Chondrocyte (in vitro differentiated cells): ENCODE data around the gene PLXNA4. TPM values are rescaled to one million over a fixed set of nuclear protein-coding genes. Genes with fewer than 3 reads are reported as not detected.

Experiments
- DNase-seq: peaks from one replicate; pipeline ENCODE4 v3.0.0; 2021; ENCODE audit warnings: mixed read lengths, low spot score
- H3K27ac Mint-ChIP-seq: one replicate; pipeline ENCODE4 v1.8.0; 2021; ENCODE audit warnings: mild to moderate bottlenecking, moderate library complexity, mixed read lengths; ENCODE audit not compliant: unreplicated experiment
- H3K27me3 Mint-ChIP-seq: 2 replicates; pipeline ENCODE4 v1.8.0; 2021; ENCODE audit warnings: low read depth, mixed read lengths
- H3K36me3 Mint-ChIP-seq: 2 replicates; pipeline ENCODE4 v1.8.0; 2021; ENCODE audit warnings: low read depth, mixed read lengths
- H3K4me1 Mint-ChIP-seq: 2 replicates; pipeline ENCODE4 v1.8.0; 2021; ENCODE audit warnings: low read depth, mild to moderate bottlenecking, mixed read lengths
- H3K4me3 Mint-ChIP-seq: one replicate; pipeline ENCODE4 v1.8.0; 2021; ENCODE audit warnings: mild to moderate bottlenecking, moderate library complexity, mixed read lengths; ENCODE audit not compliant: unreplicated experiment
- H3K9me3 Mint-ChIP-seq: 2 replicates; pipeline ENCODE4 v1.8.0; 2021; ENCODE audit warnings: low read depth, mixed read lengths
- CTCF ChIP-seq: fragments of 200-600 bp; sonication (generic); IDR thresholded peaks from 2 replicates; pipeline ENCODE4 v1.5.0; 2021; ENCODE audit warnings: antibody characterized with exemption, mild to moderate bottlenecking, moderate library complexity
- total RNA-seq: library from RNA; stranded (reverse); gene quantifications from 3 replicates; pipeline ENCODE4 v1.2.1, GENCODE V29; 2021

Gene PLXNA4
- total RNA-seq, 1 donor from 2014 or later = 11.3 TPM

GRCh38 chr7:132262160-132262470, 314.2 kb downstream of the PLXNA4 start:
- Mint-ChIP-seq H3K4me1 (peaks cover 5% of the 10 kb centered on the region), H3K36me3 (peaks cover 1% of the 10 kb centered on the region), H3K27me3 (no peaks in the 10 kb centered on the region), H3K4me3 (no peak overlapping the region), H3K27ac (no peak overlapping the region), H3K9me3 (no peaks in the 10 kb centered on the region)
- TF ChIP-seq CTCF = no peak
- DNase-seq = no peak

DNA sequence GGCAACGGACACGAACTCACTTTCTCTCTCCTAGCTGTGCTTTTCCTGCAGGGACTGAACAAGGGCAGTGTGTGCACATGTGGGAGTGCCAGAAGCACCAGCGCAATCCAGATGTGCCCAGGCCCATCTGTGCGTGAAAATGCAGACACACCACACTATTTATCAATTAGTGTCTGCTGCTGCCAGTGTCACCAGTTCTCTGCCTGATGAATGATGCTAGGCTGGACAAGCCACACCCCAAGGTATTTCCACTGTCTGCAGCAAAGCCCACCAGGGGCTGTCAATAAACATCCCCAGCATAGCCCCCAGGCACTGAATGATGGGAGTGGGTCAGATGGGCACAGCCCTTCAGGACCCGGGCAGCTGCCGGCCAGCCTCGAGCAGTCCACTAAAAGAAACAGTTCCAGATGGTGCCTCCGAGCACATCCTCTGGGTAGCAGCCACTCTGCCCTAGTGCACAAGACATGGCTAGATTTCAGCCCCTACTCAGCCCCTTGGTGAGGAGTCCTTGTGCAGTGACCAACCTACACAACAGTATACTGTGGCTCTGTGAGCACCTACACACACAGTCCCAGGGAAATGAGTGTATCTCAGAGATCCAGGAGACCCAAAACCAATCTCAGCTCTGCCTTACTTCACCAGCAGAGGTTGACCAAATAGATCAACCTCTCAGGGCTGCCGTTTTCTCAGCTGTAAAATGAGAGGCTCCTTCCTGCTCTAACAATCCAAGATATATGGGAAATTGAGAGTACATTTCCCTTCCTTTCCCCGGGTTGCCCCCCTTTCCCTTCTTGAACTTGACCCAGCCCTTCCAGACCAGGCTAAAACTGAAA, 314.7 kb downstream of the PLXNA4 start:
- H3K27me3 Mint-ChIP-seq = no peaks in the 10 kb centered on the region
- H3K4me3 Mint-ChIP-seq = no peak overlapping the region
- TF ChIP-seq CTCF = no peak
- no peak for DNase-seq
- H3K36me3 Mint-ChIP-seq = peaks cover 1% of the 10 kb centered on the region
- peaks cover 6% of the 10 kb centered on the region for H3K4me1 Mint-ChIP-seq
- no peak overlapping the region for H3K27ac Mint-ChIP-seq
- H3K9me3 Mint-ChIP-seq = no peaks in the 10 kb centered on the region

DNA sequence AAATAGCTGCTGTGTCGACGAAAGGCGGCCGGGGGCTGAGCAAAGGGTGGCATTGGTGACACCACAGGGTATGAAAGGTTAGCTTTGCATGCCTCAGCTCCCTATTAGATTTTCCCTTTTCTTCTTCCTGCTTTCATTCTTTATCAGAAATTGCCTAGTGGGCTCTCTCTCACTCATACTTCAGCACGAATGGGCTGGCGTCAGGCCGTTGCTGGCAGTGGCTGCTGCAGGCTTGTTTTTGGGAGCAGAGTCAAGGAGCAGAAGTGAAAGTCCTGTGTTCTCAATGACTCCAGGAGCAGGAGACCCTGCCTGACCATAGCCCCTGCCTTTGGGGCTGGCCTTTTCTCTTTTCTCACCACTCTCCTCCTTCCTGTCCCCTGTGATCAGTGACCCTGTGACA, 318.0 kb downstream of the PLXNA4 start:
- H3K36me3 Mint-ChIP-seq = peaks cover 1% of the 10 kb centered on the region
- no peaks in the 10 kb centered on the region for H3K27me3 Mint-ChIP-seq

DNA sequence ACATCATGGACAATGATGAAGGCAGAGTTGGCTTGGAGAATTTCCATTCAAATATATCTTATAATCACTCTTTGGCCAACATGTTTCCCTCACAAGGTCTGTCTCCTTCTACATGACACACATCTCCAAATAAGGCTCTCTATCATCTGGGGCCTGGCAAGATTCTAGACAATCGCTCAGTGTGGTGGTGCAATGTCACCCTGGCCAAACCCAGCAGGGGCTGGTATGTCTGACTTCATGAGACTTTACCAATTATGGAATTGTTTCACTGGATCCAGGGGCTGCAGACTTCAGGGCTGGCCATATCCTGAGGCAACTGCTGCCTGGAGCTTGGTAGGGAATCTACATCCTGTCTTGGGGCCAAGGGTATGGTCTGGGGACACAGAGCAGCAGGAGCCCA, 319.0 kb downstream of the PLXNA4 start:
- Mint-ChIP-seq H3K4me1 (peaks cover 49% of the 10 kb centered on the region), H3K27me3 (no peaks in the 10 kb centered on the region), H3K27ac (no peak overlapping the region), H3K9me3 (no peaks in the 10 kb centered on the region), H3K36me3 (peaks cover 1% of the 10 kb centered on the region), H3K4me3 (no peak overlapping the region)
- TF ChIP-seq CTCF = no peak
- no peak for DNase-seq

More for the DNA sequence above, 318.0 kb downstream of the PLXNA4 start:
- Mint-ChIP-seq H3K9me3 (no peaks in the 10 kb centered on the region), H3K27ac (no peak overlapping the region), H3K4me1 (peaks cover 39% of the 10 kb centered on the region), H3K4me3 (no peak overlapping the region)
- TF ChIP-seq CTCF = no peak
- no peak for DNase-seq

DNA sequence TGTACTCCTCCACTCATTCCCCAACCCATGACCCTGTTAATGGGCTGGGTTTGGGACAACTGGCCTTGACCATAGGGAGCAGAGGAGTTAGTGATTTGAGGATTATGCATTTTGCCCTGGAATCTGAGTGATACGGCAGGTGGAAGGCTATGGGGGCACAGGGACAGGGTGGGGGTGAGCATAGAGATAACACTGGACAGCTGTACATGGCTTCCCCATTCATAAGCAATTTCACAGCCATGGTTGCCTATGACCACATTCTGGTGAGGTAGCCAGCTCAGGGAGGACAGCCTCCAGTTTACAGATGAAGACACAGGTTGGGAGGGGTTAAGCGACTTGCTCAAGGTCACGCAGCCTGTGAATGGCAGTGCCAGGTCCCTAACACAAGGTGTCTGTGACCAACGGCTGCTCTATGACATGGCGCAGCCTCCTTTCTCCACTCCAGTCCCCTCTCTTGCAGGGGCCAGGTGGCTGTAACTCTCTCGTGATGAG, 319.5 kb downstream of the PLXNA4 start:
- no peaks in the 10 kb centered on the region for H3K9me3 Mint-ChIP-seq
- no peak for TF ChIP-seq CTCF
- H3K27ac Mint-ChIP-seq = no peak overlapping the region
- H3K27me3 Mint-ChIP-seq = no peaks in the 10 kb centered on the region
- DNase-seq = no peak
- H3K36me3 Mint-ChIP-seq = peaks cover 1% of the 10 kb centered on the region
- peaks cover 52% of the 10 kb centered on the region for H3K4me1 Mint-ChIP-seq
- H3K4me3 Mint-ChIP-seq = no peak overlapping the region
